Fibroblast of peridontal ligament (primary cell): Measurements from ENCODE around the gene RPS18.
A peak's percentile ranks its signal among the peaks of the same experiment; 100 is the strongest.
"Not testable (repeated sequence)": the region's sequence is repeated elsewhere in the genome, so short reads cannot be mapped to it uniquely, and the experiment has no call there.

Experiments
- DNase-seq: peaks from one replicate; pipeline ENCODE4 v3.0.0-alpha.2; 2010; ENCODE audit errors: extremely low read depth

The RPS18 gene

GRCh38 chr6:33272275-33273128 lies 627 bp downstream of the RPS18 start:
- no peak for DNase-seq

GRCh38 chr6:33273129-33273923 lies 1.5 kb downstream of the RPS18 start:
- DNase-seq, result peak; percentile 11

GRCh38 chr6:33273924-33274902 lies 2.3 kb downstream of the RPS18 start:
- DNase-seq, result no peak

- DNase-seq, result not testable (repeated sequence)
Observed at GRCh38 chr6:33275795-33276580, 4.1 kb downstream of the RPS18 start.

GRCh38 chr6:33276581-33276863 lies 4.6 kb downstream of the RPS18 start:
- DNase-seq, result no peak

- peak; percentile 45 for DNase-seq
Observed at GRCh38 chr6:33276864-33277662, 5.2 kb downstream of the RPS18 start, which contains the start of gene B3GALT4. B3GALT4 (plus strand) TSS chr6:33277123; CDS start chr6:33277420, 297 bp downstream.

GRCh38 chr6:33277663-33278391 lies 6.0 kb downstream of the RPS18 start:
- DNase-seq, result no peak

- no peak for DNase-seq
Observed at GRCh38 chr6:33278392-33278741, 6.5 kb downstream of the RPS18 start.

- no peak for DNase-seq
Observed at GRCh38 chr6:33278810-33279209, 6.9 kb downstream of the RPS18 start.

- no peak for DNase-seq
Observed at GRCh38 chr6:33279257-33279695, 7.4 kb downstream of the RPS18 start.

- peak; percentile 31 for DNase-seq
Observed at GRCh38 chr6:33279971-33280511, 8.2 kb downstream of the RPS18 start.

- DNase-seq, result no peak
Observed at GRCh38 chr6:33280539-33280938, 8.7 kb downstream of the RPS18 start.

GRCh38 chr6:33285214-33285613 lies 13.3 kb downstream of the RPS18 start:
- DNase-seq, result not testable (repeated sequence)

GRCh38 chr6:33286946-33287914 lies 15.4 kb downstream of the RPS18 start:
- no peak for DNase-seq

- no peak for DNase-seq
Observed at GRCh38 chr6:33288141-33288920, 16.5 kb downstream of the RPS18 start.

GRCh38 chr6:33288921-33289783 lies 17.3 kb downstream of the RPS18 start, which contains the start of the genes PFDN6 and WDR46:
PFDN6 (plus strand) TSS chr6:33289601; CDS start chr6:33289857, 256 bp downstream.
WDR46 (minus strand) TSS chr6:33289239; CDS start chr6:33289170, 69 bp downstream.
- DNase-seq, result peak; percentile 91
